MM.1S (cell line): Measurements from ENCODE around the gene IL18BP.

Experiments used
- DNase-seq: peaks from one replicate; pipeline ENCODE4 v3.0.0-alpha.2; 2015
- H2AFZ ChIP-seq: fragments of 300-600 bp; sonication (generic); 2 replicates; pipeline ENCODE4 v1.6.0; 2016; ENCODE audit warnings: antibody characterized with exemption, low read length
- H3F3A ChIP-seq: fragments of 300-600 bp; sonication (generic); 2 replicates; pipeline ENCODE4 v1.6.1; 2016; ENCODE audit warnings: mild to moderate bottlenecking, antibody characterized with exemption, low read length, moderate library complexity, mixed read lengths; ENCODE audit not compliant: insufficient read depth
- H3K27ac ChIP-seq: fragments of 300-600 bp; sonication (generic); 2 replicates; pipeline ENCODE4 v1.5.1; 2016; ENCODE audit warnings: mild to moderate bottlenecking, low read length
- H3K27me3 ChIP-seq: fragments of 300-600 bp; sonication (generic); replicated peaks from 2 replicates; pipeline ENCODE4 v1.6.0; 2016; ENCODE audit warnings: low read length; ENCODE audit not compliant: insufficient read depth
- H3K36me3 ChIP-seq: fragments of 300-600 bp; sonication (generic); replicated peaks from 2 replicates; pipeline ENCODE4 v1.6.1; 2016; ENCODE audit warnings: mild to moderate bottlenecking, low read length, mixed read lengths; ENCODE audit not compliant: insufficient read depth
- H3K4me1 ChIP-seq: fragments of 300-600 bp; sonication (generic); 2 replicates; pipeline ENCODE4 v1.6.1; 2016; ENCODE audit warnings: low read length, mixed read lengths
- H3K4me2 ChIP-seq: fragments of 300-600 bp; sonication (generic); 2 replicates; pipeline ENCODE4 v1.6.0; 2016; ENCODE audit warnings: low read depth, low read length
- H3K4me3 ChIP-seq: fragments of 300-600 bp; sonication (generic); 2 replicates; pipeline ENCODE4 v1.5.1; 2016; ENCODE audit warnings: low read length, mixed read lengths
- H3K79me2 ChIP-seq: fragments of 300-600 bp; sonication (generic); 2 replicates; pipeline ENCODE4 v1.6.1; 2016; ENCODE audit warnings: mixed run types, low read length, mixed read lengths
- H3K9ac ChIP-seq: fragments of 300-600 bp; sonication (generic); 2 replicates; pipeline ENCODE4 v1.6.1; 2016; ENCODE audit warnings: low read length, mixed read lengths
- H3K9me2 ChIP-seq: fragments of 300-600 bp; sonication (generic); replicated peaks from 2 replicates; pipeline ENCODE4 v1.6.1; 2016; ENCODE audit warnings: mild to moderate bottlenecking, low read length, mixed read lengths; ENCODE audit not compliant: insufficient read depth
- H3K9me3 ChIP-seq: fragments of 300-600 bp; sonication (generic); replicated peaks from 2 replicates; pipeline ENCODE4 v1.6.1; 2016; ENCODE audit warnings: mild to moderate bottlenecking, low read length, mixed read lengths; ENCODE audit not compliant: insufficient read depth
- H4K20me1 ChIP-seq: fragments of 300-600 bp; sonication (generic); 2 replicates; pipeline ENCODE4 v1.6.1; 2016; ENCODE audit warnings: mild to moderate bottlenecking, low read length, moderate library complexity, mixed read lengths; ENCODE audit not compliant: insufficient read depth
- EZH2 ChIP-seq: fragments of 300-600 bp; sonication (generic); optimal IDR thresholded peaks from 2 replicates; pipeline ENCODE3; 2017; ENCODE audit warnings: low read depth, mild to moderate bottlenecking, antibody characterized with exemption, low read length, mixed read lengths
- EZH2phosphoT487 ChIP-seq: fragments of 300-600 bp; sonication (generic); IDR thresholded peaks from 2 replicates; pipeline ENCODE4 v1.6.1; 2018; ENCODE audit warnings: antibody characterized with exemption, low read length
- TF ChIP-seq, protein P1 (sequence below): fragments of 300-600 bp; sonication (generic); IDR thresholded peaks from 2 replicates; pipeline ENCODE4 v1.5.1; 2016; ENCODE audit warnings: antibody characterized with exemption, low read length, mixed read lengths

The IL18BP gene

DNA sequence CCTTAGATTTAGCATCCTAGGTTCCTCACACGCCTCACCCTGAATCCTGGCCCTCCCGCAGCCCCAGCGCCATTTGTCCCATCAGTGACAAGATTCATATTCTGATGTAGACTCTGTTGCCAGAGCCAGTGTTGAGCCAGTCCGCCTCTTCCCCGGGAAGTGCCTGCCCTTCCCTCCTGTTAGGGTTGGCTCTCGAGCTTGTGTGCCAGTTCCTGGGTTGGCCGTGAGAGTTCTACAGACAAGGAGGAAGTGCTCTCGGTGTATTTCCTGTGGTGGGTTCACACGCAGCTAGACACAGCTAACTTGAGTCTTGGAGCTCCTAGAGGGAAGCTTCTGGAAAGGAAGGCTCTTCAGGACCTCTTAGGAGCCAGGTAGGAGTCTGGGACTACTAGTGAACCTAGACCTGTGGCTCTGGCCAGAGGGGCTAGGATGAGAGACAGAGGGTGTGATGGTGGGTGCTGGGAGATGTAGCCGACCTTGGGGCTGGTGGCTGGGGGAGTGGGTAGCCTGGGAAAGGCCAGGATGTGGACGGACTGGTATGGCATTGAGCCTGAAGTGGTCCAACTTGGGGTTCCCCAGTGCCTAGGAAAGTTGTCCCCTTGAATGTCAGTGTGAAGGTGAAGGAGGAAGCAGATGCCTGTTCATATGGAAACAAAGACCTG lies at the start of gene IL18BP:
IL18BP (plus strand) TSS at position 261 of the 662 bp plus-strand sequence. CDS start 1,076 bp downstream, outside the sequence.
- Histone ChIP-seq H3K9ac (no peak within 1 kb of the TSS), H3K4me3 (no peak within 1 kb of the TSS), H3K4me1 (no peaks in the 10 kb centered on the region), H3K36me3 (no peaks in the 10 kb centered on the region), H2AFZ (no peak within 1 kb of the TSS), H3K4me2 (no peak within 1 kb of the TSS), H3F3A (no peaks in the 10 kb centered on the region), H3K27ac (no peak within 1 kb of the TSS), H3K9me2 (no peaks in the 10 kb centered on the region), H3K27me3 (no peaks in the 10 kb centered on the region), H3K9me3 (no peaks in the 10 kb centered on the region), H4K20me1 (no peaks in the 10 kb centered on the region), H3K79me2 (no peaks in the 10 kb centered on the region)
- TF ChIP-seq, protein P1, sequence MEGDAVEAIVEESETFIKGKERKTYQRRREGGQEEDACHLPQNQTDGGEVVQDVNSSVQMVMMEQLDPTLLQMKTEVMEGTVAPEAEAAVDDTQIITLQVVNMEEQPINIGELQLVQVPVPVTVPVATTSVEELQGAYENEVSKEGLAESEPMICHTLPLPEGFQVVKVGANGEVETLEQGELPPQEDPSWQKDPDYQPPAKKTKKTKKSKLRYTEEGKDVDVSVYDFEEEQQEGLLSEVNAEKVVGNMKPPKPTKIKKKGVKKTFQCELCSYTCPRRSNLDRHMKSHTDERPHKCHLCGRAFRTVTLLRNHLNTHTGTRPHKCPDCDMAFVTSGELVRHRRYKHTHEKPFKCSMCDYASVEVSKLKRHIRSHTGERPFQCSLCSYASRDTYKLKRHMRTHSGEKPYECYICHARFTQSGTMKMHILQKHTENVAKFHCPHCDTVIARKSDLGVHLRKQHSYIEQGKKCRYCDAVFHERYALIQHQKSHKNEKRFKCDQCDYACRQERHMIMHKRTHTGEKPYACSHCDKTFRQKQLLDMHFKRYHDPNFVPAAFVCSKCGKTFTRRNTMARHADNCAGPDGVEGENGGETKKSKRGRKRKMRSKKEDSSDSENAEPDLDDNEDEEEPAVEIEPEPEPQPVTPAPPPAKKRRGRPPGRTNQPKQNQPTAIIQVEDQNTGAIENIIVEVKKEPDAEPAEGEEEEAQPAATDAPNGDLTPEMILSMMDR: no peak
- TF ChIP-seq EZH2phosphoT487 (no peak), EZH2 (no peak)
- no peak for DNase-seq

DNA sequence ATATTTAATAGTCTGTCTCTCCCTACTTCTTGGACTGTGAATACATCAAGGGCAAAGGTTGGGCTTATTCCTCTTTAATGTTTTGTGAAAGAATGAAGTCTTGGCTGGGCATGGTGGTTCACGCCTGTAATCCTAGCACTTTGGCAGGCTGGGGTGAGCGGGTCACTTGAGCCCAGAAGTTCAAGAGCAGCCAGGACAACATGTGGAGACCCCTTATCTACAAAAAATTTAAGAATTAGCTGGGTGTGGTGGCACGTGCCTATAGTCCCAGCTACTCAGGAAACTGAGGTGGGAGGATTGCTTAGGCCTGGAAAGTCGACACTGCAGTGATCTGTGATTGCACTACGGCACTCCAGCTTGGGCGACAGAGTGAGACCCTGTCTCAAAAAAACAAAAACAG lies 49.7 kb upstream of the IL18BP start:
- Histone ChIP-seq H3F3A (no peaks in the 10 kb centered on the region), H3K27ac (no peak overlapping the region), H3K4me1 (no peaks in the 10 kb centered on the region), H3K9ac (no peak overlapping the region), H3K9me2 (no peaks in the 10 kb centered on the region), H3K36me3 (no peaks in the 10 kb centered on the region), H3K27me3 (no peaks in the 10 kb centered on the region), H3K4me2 (no peak overlapping the region), H3K79me2 (peaks cover 47% of the 10 kb centered on the region), H3K4me3 (no peak overlapping the region), H3K9me3 (no peaks in the 10 kb centered on the region), H4K20me1 (0 out of 2 replicates have a peak, but pooled peaks cover 3% of the 10 kb centered on the region), H2AFZ (no peak overlapping the region)
- no peak for DNase-seq
- TF ChIP-seq, protein P1: no peak
- TF ChIP-seq EZH2 (no peak), EZH2phosphoT487 (no peak)

DNA sequence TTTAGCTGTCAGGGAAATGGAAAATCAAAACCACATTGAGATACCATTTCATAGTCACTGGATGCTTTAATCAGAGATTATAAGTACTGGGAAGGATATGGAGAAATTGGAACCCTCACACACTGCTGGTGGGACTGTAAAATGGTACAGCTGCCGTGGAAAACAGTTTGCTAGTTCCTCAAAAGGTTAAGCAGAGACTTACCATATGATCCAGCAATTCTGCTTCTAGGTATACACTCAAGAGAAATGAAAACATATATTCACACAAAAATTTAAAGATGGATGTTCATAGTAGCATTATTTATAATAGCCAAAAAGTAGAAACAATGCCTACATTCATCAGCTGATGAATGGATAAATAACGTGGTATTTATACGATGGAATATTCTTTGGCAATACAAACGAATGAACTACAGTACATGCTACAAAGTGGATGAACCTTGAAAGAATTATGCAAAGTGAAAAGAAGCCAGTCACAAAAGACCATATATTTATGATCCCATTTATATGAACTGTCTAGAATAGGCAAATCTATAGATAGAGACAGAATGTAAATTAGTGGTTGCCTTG lies 46.9 kb upstream of the IL18BP start:
- Histone ChIP-seq H3K4me3 (no peak overlapping the region), H2AFZ (no peak overlapping the region), H3F3A (no peaks in the 10 kb centered on the region), H3K9me3 (no peaks in the 10 kb centered on the region), H4K20me1 (0 out of 2 replicates have a peak, but pooled peaks cover 3% of the 10 kb centered on the region), H3K36me3 (no peaks in the 10 kb centered on the region), H3K4me1 (no peaks in the 10 kb centered on the region), H3K27ac (no peak overlapping the region), H3K27me3 (no peaks in the 10 kb centered on the region), H3K9me2 (no peaks in the 10 kb centered on the region), H3K9ac (no peak overlapping the region), H3K79me2 (peaks cover 43% of the 10 kb centered on the region), H3K4me2 (no peak overlapping the region)
- DNase-seq: no peak
- TF ChIP-seq, protein P1: no peak
- TF ChIP-seq EZH2phosphoT487: no peak
- no peak for TF ChIP-seq EZH2
